Measurements from ENCODE around the gene IMPACT.

IMPACT gene

GRCh38 chr18:24490539-24490938 lies 64.1 kb downstream of the IMPACT start:
- no peak for ATAC-seq (ENCODE audit: low read depth)
- no peak for DNase-seq (ENCODE audit: low spot score)

GRCh38 chr18:24491927-24492834 lies 65.7 kb downstream of the IMPACT start:
- ATAC-seq (ENCODE audit: low read depth): no peak
- no peak overlapping the region for H3K27ac ChIP-seq (ENCODE audit: poor library complexity, severe bottlenecking)
- no peak for TF ChIP-seq CTCF (IDR thresholded peaks at IDR 0.05; ENCODE audit: poor library complexity, severe bottlenecking)
- no peak overlapping the region for H3K4me3 ChIP-seq (ENCODE audit: severe bottlenecking)
- H3K36me3 ChIP-seq (ENCODE audit: low read depth): no peaks in the 10 kb centered on the region
- peaks cover 4% of the 10 kb centered on the region for H3K27me3 ChIP-seq (ENCODE audit: insufficient read depth, poor library complexity, severe bottlenecking)
- H3K4me1 ChIP-seq (ENCODE audit: insufficient read depth, poor library complexity, severe bottlenecking): no peaks in the 10 kb centered on the region
- DNase-seq (ENCODE audit: low spot score): no peak
- H3K9me3 ChIP-seq (ENCODE audit: severe bottlenecking): no peaks in the 10 kb centered on the region

More at GRCh38 chr18:24490539-24490938, 64.1 kb downstream of the IMPACT start:
- H3K4me1 ChIP-seq (ENCODE audit: insufficient read depth, poor library complexity, severe bottlenecking): no peaks in the 10 kb centered on the region
- H3K27me3 ChIP-seq (ENCODE audit: insufficient read depth, poor library complexity, severe bottlenecking): peaks cover 4% of the 10 kb centered on the region
- no peak overlapping the region for H3K4me3 ChIP-seq (ENCODE audit: severe bottlenecking)
- H3K36me3 ChIP-seq (ENCODE audit: low read depth): no peaks in the 10 kb centered on the region
- H3K27ac ChIP-seq (ENCODE audit: poor library complexity, severe bottlenecking): no peak overlapping the region
- H3K9me3 ChIP-seq (ENCODE audit: severe bottlenecking): no peaks in the 10 kb centered on the region
- no peak for TF ChIP-seq CTCF (IDR thresholded peaks at IDR 0.05; ENCODE audit: poor library complexity, severe bottlenecking)

- Histone ChIP-seq H3K27ac (ENCODE audit: poor library complexity, severe bottlenecking) (no peak overlapping the region), H3K27me3 (ENCODE audit: insufficient read depth, poor library complexity, severe bottlenecking) (peaks cover 4% of the 10 kb centered on the region), H3K9me3 (ENCODE audit: severe bottlenecking) (no peaks in the 10 kb centered on the region), H3K4me3 (ENCODE audit: severe bottlenecking) (no peak overlapping the region), H3K4me1 (ENCODE audit: insufficient read depth, poor library complexity, severe bottlenecking) (no peaks in the 10 kb centered on the region), H3K36me3 (ENCODE audit: low read depth) (no peaks in the 10 kb centered on the region)
- DNase-seq (ENCODE audit: low spot score): no peak
- ATAC-seq (ENCODE audit: low read depth): no peak
- no peak for TF ChIP-seq CTCF (IDR thresholded peaks at IDR 0.05; ENCODE audit: poor library complexity, severe bottlenecking)
These were observed 68.1 kb downstream of the IMPACT start for GRCh38 chr18:24494586-24494985.

- TF ChIP-seq CTCF (IDR thresholded peaks at IDR 0.05; ENCODE audit: poor library complexity, severe bottlenecking): no peak
- peak; percentile 23; the same call in 1 of the 3 replicates for ATAC-seq (ENCODE audit: low read depth)
- DNase-seq (ENCODE audit: low spot score): no peak
- H3K9me3 ChIP-seq (ENCODE audit: severe bottlenecking): no peaks in the 10 kb centered on the region
- H3K27me3 ChIP-seq (ENCODE audit: insufficient read depth, poor library complexity, severe bottlenecking): peaks cover 4% of the 10 kb centered on the region
- H3K36me3 ChIP-seq (ENCODE audit: low read depth): no peaks in the 10 kb centered on the region
- H3K27ac ChIP-seq (ENCODE audit: poor library complexity, severe bottlenecking): no peak overlapping the region
- H3K4me3 ChIP-seq (ENCODE audit: severe bottlenecking): no peak overlapping the region
- H3K4me1 ChIP-seq (ENCODE audit: insufficient read depth, poor library complexity, severe bottlenecking): no peaks in the 10 kb centered on the region
These were observed 70.7 kb downstream of the IMPACT start for GRCh38 chr18:24497031-24497754.

Data from RWPE2 (cell line).